NK-92 treated with Interleukin-12 subunit alpha and Interleukin-12 subunit beta, amount 100 ng/mL, for 24 hours (cell line): ENCODE data around the gene ANXA5.

Experiments used
- DNase-seq: peaks from one replicate; lab custom pipeline; 2025; lab: John Stamatoyannopoulos, UW

ANXA5 gene

DNA sequence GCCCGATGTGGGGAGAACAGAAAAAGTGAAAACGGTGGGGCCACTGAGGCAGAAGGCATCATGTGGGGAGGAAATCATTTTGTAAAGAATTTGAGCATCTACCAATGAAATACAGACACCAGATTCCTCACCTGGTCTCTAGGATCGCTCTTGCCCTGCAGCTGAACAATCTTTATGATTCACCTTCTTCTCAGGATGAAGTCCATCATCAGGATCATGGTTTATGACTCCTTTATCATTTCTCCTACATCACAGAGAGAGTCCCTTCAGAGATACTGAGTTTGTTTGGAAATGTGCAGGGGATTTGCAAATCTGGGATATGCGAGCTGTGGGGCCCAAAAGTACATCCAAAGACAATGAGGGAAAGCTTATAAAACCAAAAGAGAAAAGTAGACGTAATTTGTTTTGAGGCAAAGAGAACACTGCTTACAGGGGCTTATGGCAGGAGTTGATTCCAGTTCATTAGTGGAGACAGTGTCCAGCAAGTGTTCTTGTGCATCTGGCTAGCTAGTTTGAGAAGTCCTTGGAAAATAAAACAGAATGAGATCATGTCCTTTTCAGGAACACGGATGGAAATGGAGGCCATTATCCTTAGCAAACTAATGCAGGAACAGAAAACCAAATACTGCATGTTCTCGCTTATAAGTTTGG, 15.3 kb upstream of the ANXA5 start:
- DNase-seq: no peak

DNA sequence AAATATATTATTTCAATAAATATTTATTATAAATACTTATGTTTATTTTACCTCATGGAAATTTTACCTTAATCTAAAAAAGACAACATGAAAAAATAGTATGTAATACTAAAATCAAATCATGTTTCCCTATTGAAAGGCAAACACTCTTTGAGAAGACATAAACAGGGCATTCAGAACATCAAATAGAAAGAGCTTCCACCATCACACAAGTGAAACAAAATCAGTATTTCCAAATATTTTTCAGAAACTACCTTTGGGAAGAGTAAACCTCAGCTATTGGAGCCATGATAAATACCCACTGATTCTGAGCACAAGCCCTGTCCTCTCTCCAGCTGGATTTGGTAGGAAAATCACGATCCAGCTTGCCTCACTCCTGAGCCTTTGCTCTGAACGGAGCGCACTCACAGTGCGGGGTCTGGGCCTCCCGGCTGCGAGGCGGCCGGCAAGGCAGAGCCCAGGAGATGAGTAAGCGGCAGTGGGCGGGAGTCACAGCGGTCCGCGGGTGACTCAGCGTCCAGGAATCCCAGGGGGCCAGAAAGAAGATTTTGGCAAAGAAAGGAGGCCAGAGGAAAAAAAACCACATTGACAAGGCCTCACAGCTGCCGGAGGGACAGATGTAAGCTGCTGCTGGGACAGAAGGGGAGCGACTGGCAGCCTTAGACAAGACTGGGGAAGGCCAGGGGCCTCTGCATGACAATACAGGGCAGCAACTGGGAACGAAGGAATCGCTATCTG, 14.7 kb upstream of the ANXA5 start:
- DNase-seq: no peak

DNA sequence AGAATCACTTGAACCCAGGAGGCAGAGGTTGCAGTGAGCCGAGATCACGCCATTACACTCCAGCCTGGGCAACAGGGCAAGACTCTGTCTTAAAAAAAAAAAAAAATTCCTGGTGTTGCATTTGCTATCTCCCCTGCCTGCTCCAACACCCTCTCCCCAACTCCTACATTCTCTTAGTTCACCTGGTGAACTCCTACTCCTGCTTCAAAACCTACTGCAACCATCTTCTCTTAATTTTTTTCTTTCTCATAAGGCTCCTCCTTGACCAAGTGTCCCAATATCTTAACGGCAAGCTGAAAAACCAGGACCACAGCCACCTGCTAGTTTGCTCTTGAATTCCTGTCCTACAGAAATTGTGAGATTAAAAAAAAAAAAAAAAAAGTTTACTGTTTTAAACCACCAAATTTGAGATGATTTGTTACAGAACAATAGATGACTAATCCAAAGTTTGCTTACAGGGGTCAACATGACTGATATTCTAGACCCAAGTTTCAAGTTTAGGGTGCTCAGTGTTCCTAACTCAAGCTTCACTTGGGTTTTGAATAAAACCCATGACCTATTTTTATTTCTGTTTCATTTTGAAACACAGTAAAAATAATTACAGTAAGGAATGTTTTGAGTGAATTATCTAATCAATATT, 13.1 kb upstream of the ANXA5 start:
- DNase-seq: no peak

GRCh38 chr4:121707344-121707743, 10.6 kb upstream of the ANXA5 start:
- DNase-seq: no peak

DNA sequence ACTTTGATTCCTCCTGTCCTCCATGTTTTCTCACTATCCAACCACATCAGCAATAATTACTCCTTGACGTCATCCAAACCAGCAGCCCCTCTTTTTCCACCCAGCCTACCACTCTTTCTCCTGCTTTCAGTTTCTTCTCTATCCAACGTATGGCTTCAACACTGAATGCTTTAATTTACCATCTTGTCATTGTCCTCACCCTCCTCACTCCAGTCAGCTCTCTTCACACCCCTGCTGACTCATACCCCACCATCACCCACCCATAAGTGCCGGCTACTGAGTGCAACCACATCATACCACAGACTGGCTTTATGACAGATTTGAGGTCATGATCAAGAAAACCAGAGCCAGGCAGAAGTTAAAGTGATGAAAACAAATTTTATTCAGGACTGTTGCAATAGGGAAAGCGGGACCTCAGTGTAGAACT, 9.8 kb upstream of the ANXA5 start:
- peak; percentile 67 for DNase-seq

GRCh38 chr4:121705521-121705920, 8.7 kb upstream of the ANXA5 start:
- no peak for DNase-seq

GRCh38 chr4:121702136-121702535, 5.4 kb upstream of the ANXA5 start:
- no peak for DNase-seq

GRCh38 chr4:121701263-121701662, 4.5 kb upstream of the ANXA5 start:
- no peak for DNase-seq

DNA sequence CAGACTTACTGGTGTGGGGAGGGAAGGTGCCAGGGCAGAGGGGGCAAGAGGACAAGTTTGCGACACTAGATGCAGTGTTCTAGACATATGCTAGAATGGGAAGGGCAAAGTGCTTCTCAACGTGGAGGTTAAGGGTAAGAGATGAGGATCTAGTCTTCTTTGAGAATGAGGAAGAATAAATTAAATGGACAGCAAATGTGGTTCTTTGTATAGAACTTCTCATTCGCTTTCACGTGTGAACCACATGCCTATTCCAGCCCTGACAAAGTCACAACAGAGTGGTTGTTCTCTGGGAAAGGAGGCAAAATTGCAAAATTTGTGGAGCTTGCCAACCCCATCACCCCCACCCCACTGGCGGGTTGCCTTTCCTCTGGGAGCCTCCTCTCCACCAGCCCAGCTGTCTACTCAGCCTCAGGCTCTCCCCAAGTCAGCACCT, 1.5 kb upstream of the ANXA5 start:
- DNase-seq: no peak

GRCh38 chr4:121697564-121697963, 784 bp upstream of the ANXA5 start:
- DNase-seq: no peak

DNA sequence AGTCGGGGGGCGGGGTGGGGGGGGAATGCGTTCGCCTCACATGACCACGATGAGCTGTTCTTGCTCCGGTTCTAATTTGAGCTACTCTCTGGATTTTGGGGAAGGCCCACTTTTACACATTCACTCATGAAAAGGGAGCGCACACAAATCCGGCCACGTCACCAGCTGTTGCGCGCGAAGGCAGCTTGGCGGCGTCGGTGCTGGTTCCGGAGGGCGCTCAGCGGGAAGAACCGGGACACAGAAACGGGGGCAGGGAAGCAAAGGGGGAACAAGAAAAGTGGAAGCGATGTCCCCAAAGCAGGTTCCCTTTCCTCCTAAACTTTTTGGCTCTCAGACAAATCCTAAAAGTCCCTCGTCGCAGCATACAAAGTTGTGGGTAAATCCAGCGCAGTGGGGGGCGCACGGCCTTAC, 605 bp downstream of the ANXA5 start:
- DNase-seq: peak; percentile 46

DNA sequence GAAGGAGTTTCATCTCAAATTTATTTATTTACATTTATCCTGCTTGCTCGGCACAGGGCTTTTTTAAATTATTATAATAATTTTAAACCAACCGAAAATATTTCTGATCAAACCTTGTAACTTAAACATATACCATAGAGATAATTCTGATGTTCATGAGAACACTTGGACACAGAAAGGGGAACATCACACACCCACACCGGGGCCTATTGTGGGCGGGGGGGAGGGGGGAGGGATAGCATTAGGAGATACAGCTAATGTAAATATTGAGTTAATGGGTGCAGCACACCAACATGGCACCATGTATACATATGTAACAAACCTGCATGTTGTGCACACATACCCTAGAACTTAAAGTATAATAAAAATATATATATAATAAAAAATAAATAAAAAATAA, 2.9 kb downstream of the ANXA5 start:
- no peak for DNase-seq

- DNase-seq: no peak
Observed at GRCh38 chr4:121693450-121693849, 3.3 kb downstream of the ANXA5 start.

DNA sequence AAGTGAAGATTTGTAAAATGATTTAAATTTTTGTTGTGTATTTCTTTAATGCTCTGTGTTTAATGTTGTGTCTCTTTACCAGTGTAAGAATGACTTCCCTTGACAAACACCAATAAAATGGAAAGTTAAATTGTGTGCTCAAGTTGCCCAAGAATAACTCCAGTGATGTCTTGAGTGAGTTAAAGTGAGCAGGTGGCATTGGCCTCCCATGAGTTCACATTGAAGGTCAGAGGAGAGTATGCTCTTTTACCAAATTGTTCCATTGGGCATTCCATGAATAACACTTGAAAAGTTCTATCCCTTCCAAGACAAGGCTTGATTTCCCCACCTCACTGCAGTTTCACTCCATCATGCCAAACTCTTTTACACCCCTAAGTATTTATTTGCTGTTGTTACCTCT, 4.5 kb downstream of the ANXA5 start:
- DNase-seq: no peak

- DNase-seq: peak; percentile 5
Observed at GRCh38 chr4:121690001-121690400, 6.8 kb downstream of the ANXA5 start.

DNA sequence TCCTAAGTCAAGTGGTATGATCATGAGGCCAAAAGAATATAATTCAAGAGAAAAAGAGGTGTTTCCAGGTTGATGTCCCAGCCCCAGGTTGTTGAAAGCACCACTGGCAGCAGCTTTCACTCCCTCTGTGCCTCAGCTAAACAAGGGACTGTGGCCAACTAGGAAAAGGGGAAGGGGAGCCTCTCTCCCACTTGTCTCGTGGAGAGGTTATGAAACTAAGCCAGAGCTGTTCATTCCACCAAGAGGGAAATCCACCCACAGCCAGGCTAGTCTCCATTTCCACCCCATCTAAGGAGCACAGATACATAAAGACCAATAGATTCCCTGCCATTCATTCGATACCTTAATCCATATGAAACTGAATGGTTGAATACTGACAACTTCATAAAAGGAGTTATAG, 8.1 kb downstream of the ANXA5 start:
- no peak for DNase-seq

DNA sequence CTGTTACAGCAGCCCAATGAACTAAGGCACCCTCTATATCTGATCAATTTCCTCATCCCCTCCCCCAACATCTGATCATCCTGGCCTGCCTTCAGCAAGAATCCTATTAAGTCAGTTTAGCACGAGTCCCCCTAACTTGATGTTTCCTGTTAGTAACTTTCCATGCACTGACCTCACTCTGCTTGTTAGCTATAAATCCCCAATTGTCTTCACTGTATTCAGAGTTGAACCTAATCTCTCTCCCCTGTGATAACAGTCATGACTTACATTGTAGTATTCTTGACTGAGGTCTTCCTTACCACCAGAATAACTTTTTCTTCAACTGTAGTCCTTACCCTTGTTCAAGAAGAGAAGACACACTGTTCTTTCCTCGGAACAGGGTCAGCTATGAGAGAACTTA, 8.5 kb downstream of the ANXA5 start:
- DNase-seq: no peak

DNA sequence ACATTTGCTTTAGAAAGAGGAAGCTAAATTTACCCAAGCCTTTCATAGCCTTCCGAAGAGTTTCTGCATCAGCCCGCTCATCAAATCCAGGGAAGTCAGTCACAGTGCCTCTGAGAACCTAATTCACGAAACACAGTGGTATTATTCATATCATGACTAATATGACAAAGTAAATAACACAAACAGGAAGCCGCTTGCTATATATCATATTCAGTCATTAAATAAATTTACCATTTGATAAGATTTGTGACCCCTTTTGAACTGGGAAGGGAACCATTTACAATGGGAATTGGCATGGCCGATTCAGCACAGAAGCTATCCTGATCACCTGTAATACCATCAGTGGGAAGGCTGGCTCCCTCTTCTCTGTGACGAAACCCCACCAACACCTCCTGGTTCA, 10.5 kb downstream of the ANXA5 start:
- DNase-seq: no peak

- no peak for DNase-seq
Observed at GRCh38 chr4:121685257-121685656, 11.5 kb downstream of the ANXA5 start.

- no peak for DNase-seq
Observed at GRCh38 chr4:121684561-121684960, 12.2 kb downstream of the ANXA5 start.

GRCh38 chr4:121684016-121684415, 12.8 kb downstream of the ANXA5 start:
- DNase-seq: no peak

DNA sequence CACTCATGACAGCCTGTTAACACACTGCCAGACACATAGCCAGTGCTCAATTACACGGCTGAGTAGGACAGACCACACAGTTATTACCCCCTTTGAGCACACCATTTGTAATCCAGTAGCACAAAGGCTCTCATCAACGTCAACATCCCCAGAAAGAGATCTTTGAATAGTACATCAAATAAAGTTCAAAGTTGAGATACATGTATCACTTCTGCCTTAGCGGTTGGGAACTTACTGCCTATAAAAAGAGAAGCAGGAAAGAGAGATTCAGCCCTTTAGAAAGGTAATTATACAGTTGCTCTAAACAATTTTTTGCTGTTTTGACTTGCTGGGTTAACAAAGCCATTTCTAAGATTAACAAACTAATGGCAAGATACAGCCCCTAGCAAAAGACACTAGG, 16.2 kb downstream of the ANXA5 start:
- no peak for DNase-seq

DNA sequence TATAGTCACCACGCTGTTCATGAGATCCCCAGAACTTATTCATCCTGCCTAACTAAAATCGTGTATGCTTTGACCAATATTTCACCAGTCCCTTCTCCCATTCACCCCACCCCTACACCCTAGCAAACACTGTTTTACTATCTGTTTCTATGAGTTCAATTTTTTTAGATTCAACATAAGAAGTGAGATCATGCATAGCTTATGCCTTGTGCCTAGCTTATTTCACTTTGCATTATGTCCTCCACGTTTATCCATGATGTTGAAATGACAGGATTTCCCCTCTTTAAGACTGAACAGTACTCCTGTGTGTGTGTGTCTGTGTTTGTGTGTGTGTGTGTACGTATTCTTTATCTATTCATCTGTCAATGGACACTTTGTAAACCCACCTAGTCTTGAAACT, 16.8 kb downstream of the ANXA5 start:
- no peak for DNase-seq
